Left colon (tissue), 2 donors: ENCODE results near the gene DNM1. TPM values are rescaled to one million over a fixed set of nuclear protein-coding genes. Genes with fewer than 3 reads are reported as not detected.
A peak's percentile ranks its signal among the peaks of the same experiment; 100 is the strongest.

Experiments used
- ATAC-seq: fragments of 200-7000 bp; cut with Tn5 transposase; one replicate; pipeline ENCODE4 v1.9.1; 2020; ENCODE audit warnings: mild to moderate bottlenecking, moderate library complexity
- DNase-seq, 2 donors: peaks; one replicate each; pipeline ENCODE4 v3.0.0-alpha.2; 2020
- intact Hi-C, 2 donors: fragments of 100-400 bp; cut with DNase I in 1 of 2; cut with micrococcal nuclease in 1 of 2; formaldehyde crosslinking; loops; one replicate each; pipeline versions ENCODE4 v1.11.2 to v1.14.0; 2022; cut with DNase I, micrococcal nuclease
- total RNA-seq, 2 donors: library from RNA; stranded (reverse); fragmentation: NEBNext Ultra II Directional; extraction: Animal tissue kit (Norgen Biotek cat#: 25700); gene quantifications; one replicate each; pipeline ENCODE4 v1.2.1, GENCODE V29; 2021
- donor health status: DM: no; HTN: no; CAD: no.
- donor health status: DM: yes; HTN: yes; CAD: no.

DNM1 gene
- total RNA-seq, 2 donors from 2014 or later = 3.8 to 7.8 TPM

DNA sequence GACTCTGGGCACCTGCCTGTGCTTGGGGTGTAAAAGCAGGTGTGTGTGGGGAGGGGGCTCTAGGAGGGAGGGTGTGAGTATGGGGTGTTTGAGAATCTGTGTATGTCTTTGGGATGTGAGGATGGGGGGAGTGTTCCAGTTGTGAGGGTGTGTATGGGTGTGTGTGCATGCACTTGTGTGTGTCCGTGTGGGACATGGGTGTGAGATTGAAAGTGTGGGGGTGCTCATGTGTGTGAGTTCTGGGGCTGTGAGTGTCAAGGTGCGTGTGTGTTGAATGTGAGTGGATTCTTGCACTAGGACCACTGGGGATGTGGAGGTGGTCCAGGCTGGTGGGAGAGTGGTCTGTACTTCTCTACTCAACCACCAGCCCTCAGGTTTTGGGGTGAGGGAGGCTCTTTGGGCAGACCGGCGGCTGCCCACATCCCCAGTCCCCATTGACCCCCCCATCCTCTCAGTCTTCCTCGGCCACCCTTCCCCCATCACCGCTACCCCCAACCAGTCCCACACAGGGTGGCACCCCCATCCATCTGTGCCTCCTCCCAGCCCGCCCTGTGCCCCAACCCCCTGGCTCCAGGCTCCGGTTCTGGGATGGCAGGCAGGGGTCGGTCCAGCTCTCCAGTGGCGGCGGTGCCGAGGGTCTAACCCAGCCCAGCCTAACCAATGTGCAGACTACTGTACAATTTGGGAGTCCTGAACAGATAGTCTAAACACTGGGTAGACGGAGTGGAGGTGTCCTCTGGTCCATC lies 41.1 kb downstream of the DNM1 start:
- ATAC-seq (no peak), DNase-seq (no peak)
- intact Hi-C loops = no loop called here

DNA sequence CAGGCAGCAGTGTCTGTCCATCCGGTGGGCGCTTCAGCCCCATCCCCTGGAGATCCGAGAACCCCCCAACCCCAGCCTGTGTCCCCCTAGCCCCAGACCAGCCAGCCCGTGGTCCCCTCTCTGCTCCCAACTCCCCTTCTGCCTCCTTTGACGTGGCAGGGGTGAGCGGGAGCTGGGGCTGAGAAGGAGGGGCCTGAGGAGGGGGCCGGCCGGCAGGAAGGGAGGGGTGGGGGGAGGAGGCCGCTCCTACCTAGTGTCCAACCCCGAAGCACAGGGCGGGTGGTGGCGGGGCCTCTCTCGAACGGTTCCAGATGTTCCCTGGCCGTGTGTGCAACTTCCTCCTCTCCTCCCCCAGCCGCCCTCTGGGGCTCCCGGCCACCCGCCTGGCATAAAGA lies 41.7 kb downstream of the DNM1 start:
- DNase-seq (peak; percentile 55 to 69), ATAC-seq (peak; percentile 49)
- intact Hi-C loops = no loop called here

DNA sequence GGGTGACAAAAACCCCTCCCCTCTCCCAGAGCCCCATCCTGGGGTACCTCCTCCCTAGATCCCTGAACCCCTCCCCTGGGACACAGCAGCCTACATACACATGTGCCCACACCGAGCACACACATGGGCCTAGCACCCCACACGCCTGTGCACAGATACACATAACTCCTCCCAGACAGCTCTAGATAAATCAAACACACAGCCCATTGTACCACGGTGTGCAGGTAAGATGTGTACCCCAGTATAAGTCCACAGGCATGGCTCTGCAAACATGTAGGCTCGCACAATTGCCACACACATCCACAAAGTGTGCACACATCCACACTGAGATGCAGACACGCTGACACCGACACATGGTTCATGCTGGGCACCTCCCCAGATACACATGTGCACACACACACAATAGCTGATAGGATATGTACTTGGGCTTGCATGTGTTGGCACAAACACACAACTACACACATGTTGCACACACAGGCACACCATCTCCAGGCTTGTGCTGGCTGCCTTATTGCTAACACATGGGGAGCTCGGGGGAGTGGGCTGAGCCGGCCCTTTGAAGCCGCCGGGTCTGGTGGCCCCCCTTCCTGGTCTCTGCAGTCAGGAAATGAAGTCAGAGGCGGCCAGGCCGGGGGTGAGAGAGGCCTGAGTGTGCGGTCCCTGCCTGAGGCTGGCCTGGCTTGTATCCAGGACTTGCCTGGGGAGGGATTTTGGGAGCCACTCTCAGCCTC lies 42.4 kb downstream of the DNM1 start:
- DNase-seq (no peak), ATAC-seq (no peak)
- intact Hi-C loops = no loop called here

DNA sequence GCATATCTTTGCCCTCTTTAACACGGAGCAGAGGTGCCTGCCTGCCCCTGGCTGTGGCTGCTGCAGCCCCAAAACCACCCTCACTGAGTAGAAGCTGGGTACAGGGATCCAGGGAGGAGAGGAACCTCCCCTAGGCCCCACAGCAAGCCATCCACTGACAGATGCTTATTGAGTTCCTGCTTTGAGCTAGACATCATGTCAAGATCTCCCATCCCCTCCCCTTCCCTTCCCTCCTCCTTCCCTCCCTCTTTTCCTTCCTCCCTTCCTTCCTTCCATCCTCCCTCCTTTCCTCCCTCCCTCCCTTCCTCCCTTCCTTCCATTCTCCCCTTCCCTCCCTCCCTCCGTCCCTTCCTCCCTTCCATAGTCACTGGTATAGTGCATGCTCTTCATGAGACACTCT lies 43.3 kb downstream of the DNM1 start:
- intact Hi-C loops = no loop called here
- no peak for DNase-seq
- no peak for ATAC-seq

DNA sequence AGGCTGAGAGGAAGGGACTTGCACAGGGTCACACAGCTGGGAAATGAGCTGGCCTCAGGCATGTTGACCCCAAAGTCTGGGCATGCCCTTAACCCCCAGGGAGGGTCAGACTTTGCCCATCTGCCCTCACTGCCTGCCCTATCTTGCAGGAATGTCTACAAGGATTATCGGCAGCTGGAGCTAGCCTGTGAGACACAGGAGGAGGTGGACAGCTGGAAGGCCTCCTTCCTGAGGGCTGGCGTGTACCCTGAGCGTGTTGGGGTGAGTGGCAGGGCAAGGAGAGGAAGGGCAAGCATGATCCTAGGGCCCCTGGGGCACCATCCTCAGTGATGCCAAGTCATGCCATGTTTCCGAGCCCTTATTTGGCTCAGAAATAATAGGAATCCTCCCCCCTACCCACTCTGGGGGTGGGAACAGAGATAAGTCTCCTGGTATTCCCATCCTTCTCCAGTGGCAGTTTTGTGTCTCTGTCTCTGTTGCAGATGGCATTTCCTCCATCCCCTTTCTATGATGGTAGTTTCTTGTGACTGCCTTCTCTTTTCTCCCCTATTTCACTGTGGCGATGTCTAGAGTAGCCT lies 44.1 kb downstream of the DNM1 start:
- DNase-seq = no peak
- ATAC-seq = no peak
- intact Hi-C loops = no loop called here

DNA sequence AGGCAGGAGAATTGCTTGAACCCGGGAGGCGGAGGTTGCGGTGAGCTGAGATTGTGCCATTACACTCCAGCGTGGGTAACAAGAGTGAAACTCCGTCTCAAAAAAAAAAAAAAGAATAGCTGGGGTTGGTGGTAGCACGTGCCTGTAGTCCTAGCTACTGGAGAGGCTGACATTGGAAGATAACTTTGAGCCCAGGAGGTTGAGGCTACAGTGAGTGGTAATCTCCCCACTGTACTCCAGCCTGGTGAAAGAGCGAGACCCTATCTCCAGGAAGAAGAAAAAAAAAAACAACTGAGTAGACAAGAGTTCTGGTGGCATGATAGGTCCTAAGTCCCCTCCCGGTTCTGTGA lies 46.4 kb downstream of the DNM1 start:
- DNase-seq (no peak), ATAC-seq (no peak)
- intact Hi-C loops = no loop called here

DNA sequence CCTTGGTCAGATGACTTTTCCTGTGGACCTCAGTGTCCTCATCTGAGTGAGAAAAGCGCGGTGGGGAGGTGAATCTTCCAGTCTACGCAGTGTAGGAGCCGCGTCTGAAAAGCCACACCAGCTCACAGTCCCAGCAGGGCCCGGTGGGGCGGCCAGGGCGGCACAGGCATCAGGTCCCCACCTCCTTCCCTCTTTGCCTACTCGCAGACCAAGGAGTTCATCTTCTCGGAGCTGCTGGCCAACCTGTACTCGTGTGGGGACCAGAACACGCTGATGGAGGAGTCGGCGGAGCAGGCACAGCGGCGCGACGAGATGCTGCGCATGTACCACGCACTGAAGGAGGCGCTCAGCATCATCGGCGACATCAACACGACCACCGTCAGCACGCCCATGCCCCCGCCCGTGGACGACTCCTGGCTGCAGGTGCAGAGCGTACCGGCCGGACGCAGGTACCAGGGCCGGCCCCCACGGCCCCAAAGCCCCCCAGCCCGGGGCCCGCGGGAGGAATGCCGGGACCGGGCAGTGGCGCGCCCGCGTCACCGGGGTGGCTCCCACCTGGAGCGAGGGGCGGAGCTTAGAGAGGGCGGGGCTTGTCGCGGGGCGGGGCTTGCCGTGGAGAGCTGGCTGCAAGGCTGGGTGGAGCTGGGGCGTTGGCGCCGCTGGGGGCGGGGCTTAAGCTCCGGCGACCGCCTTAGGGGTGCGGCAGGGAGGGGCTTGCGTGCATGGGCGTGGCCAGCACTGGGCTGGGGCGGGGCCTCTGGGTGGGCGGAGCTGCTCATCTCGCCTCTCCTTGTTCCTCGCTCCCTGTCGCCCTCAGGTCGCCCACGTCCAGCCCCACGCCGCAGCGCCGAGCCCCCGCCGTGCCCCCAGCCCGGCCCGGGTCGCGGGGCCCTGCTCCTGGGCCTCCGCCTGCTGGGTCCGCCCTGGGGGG lies 47.0 kb downstream of the DNM1 start:
- intact Hi-C loops = no loop called here
- peak; percentile 96 for ATAC-seq
- DNase-seq = peak; percentile 93 to 98

DNA sequence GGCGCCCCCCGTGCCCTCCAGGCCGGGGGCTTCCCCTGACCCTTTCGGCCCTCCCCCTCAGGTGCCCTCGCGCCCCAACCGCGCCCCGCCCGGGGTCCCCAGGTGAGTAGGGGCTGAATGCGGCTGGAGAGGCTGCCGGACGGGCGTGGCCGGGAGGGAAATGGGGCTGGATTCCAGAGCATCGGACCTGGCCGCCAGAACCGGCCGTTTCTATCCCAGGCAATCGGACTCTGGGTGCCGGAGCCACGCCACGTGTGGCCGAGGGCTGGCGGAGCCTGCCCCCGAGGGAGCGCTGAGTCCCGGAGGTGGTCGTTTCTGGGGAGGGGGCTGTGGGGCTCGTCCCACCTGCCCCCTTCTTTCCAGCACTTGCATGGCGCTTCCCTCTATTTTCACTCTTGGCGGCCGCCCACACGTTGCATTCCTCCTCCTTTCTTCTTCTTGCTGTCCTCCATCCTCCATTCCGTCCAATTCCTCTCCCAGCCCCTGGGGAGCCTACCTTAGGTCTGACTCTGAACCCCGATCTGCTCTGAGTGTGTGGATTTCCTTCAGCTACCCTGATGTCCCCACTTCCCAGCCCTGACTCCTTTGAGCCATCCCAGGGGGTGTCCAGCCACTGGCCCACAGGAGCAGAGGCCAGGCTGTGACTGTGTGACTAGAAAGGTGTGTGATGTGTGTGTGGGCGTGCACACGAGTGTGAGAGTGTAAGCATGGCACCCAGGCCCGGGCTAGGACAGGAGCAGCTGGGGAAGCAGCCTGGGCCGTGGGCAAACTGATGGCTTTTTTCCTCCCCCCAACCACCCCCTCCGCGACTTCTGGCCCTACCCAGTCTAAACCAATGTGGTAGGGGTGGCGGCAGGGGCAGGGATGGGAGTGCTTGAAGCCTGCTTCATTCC lies 47.9 kb downstream of the DNM1 start:
- no peak for DNase-seq
- no peak for ATAC-seq
- intact Hi-C loops = no loop called here

DNA sequence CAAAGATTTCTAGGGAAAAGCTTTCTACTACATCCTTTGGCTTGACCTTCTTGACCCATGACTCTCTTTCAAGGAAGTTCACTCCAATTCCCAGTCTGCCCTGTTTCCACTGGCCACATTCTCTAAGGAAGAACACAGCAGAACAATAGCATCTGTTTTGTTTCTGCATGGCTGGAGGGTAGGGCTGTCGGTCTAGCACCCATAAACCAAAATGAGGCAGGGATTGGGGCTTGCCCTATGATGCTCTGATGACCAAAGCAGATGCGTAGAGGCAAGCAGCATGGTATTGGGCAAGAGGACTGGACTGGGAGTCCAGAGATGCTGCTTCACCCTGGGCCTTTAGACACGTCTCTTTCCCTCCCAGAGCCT lies 48.5 kb downstream of the DNM1 start:
- intact Hi-C loops = no loop called here
- ATAC-seq (no peak), DNase-seq (no peak)

DNA sequence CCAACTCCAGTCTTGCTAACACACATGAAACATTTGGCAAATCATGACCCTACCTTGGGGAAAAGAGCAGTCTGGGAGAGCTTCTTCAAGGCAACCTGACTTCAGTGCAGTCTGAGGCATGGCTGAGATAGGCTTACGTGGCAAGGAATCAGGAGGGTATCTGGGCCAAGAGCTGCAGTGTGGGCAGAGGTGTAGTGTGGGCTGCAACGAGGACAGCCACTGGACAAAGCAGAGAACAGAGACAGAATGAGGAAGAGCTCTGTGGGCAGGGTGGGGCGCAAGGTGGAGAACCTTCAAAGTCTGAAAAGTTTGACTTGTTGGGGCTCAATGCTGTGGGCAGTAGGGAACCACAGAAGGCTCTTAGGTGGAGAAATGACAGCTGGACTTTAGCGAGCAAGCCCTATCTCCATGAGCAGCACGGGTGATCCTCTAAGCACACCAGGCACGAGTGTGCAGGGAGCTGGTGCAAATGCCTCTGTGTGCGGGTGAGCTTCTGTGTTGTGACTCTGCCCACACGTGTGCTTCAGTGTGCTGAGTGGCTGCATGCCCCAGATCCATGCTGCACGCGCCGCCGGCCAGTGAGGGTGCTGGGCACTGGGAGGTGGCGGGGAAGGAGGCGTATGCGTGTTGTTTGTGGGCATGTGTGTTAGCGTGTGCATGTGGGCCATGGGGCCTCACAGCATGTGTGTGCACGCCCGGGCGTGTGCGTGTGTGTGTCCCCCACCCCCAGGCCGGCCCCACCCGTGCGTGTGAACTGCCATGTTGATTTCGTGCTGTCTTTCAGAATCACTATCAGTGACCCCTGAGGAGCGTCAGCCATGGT lies 49.3 kb downstream of the DNM1 start:
- ATAC-seq (no peak), DNase-seq (no peak)
- intact Hi-C loops = no loop called here

DNA sequence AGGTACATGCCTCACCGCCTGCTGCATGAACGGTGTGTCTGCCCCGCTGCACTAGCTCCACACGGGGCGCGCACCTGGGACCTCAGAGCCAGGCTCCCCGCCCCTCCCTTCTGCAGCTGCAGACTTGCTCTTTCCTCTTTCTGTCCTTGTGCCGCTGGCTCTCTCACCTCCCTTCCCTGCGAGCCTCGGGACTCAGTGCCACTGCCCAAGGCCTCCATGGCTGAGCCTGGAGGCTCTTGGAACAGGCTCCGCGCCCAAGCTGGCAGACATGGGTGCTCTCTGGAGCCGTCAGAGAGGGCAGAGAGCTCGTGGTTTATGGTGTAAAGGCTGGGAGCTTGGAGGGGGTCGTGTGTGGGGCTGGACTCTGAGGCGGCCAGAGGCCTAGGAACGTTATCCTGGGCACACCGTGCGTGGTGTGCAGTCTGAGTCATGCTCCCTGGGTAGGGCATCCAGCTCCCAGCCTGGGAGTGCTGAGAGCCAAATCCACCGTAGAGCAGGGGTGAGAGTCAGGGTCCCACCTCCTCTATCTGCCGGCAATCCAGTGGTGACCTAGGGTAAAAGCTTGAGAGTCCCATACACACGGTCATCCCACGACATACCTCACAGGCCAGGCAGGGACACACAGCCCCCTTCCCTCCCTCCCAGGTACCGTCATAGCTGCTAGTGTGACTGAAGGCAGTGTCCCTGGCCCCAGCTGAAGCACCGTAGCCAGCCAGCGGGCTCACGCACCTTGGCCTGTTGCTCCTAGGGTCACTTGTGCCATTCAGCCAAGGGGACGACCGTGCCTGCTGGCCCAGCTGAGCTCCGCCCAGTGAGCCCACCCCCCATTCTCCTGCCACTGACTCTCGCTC lies 50.2 kb downstream of the DNM1 start:
- DNase-seq = no peak
- intact Hi-C loops = no loop called here
- ATAC-seq = no peak

DNA sequence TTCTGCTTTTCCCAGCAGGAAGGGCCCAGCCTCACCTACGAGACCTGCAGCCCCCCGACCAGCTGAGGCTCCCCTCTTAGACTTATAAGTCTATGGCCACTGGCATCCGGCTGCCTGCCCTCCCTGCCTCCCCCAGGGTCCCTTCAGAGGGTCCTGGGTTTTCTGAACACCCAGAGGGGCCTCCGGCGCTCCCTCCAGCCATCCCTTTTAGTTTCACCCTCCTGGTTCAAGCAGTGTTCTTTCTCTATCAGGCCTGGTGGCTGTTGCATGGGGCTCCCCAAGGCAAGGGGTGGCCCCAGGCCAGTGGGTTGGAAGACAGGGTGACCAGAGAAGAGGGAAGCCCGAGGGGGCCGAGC lies 50.8 kb downstream of the DNM1 start:
- ATAC-seq = no peak
- intact Hi-C loops = no loop called here
- no peak for DNase-seq

DNA sequence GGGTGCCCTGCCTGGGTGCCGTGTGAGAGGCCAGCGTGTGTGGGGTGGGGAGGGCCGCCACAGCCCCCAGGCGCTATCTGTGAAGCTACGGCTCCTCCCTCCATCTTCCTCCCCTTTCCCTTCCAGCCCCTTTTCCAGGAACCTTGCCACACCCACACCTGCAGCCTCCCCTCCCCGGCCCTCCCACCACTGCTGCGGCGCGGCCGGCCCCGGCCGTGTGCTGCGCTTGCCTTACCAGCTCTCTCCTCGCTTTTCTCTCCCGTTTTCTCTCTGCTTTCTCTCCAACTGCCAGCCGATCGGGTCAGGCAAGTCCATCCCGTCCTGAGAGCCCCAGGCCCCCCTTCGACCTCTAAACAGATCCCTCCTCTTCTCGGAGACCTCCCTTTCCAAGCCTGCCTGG lies 51.2 kb downstream of the DNM1 start:
- ATAC-seq (no peak), DNase-seq (no peak)
- intact Hi-C loops = no loop called here

DNA sequence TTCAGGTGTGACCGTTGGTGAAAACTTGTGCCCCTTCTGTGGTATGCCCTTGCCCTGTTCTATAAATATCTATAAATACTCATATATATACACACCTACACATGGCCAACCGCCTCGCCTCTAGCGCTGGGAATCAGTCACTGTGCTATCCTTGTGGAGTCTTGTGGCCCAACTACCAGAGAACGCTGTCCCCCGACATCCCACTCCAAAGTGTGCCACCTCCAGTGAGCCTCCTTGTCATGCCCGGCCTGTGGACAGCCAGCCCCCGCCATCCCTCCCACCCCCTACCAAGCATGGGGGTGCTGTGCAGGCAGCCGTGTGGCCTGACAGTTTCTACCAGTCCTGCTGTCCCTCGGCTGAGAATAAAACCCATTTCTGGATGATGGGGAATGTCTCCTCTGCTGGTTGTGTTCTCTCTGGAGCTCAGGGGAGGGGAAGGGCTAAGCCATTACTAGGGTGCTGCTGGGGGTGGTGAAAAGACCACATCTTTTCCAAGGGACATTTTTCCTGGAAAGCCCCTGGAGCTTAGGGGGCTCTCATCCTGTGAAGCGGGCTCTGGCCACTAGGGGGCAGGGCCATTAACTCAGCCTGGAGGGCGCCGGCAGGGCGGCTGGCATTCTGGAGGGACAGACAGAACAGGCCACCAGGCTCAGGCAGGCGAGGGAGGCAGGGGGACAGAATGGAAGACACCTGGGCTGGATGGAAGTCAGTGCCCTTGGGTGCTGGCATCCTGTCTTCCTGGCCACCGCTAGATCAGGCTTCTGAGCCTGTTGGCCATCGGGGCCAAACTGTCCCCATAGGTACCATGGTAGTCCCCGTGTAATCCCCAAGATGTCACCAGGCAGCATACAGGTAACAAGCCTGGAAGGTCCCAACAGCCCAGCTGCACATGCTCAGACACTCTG lies 51.9 kb downstream of the DNM1 start:
- intact Hi-C loops = no loop called here
- DNase-seq = peak in 1 of 2 donors; percentile 72
- peak; percentile 15 for ATAC-seq

DNA sequence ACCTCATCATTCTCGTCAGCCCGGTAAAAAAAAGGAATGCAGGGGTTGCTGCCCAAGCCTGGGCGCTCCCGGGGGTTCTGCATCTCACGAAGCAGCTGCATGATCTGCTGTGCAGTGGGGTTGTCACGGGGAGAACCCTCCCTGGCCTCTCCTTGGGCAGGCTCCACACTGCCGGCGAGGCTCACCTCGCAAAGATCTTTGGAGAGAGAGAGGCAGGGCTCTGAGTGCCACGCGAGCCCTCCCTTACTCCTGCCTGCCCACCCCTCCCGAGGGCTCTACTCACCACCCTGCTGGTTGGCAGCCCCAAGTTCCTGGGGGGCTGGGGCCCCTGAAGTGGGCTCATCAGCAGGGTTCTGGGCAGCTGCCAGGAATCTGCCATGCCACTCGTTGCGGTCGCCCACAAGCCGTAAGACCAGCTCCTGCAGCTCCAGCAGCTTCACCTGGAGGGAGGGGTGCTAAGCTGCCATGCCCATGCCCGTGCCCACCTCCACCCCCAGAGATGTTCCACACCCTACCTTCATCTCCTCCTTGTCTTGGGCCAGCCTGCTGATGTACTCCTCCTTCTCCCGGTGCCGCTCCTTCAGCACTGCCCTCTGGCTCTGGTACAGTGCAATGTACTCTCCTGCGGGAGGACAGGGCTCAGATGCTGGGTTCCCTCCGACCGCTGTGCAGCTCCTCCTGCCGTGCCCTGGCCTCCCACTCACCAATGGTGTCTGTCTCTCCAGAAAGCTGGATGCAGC lies 54.1 kb downstream of the DNM1 start:
- DNase-seq (no peak), ATAC-seq (no peak)
- intact Hi-C loops = no loop called here
